NB4 (cell line): ENCODE data around the gene GPR158.

Experiments
- POLR2A ChIP-seq: IDR thresholded peaks from 2 replicates; pipeline ENCODE4 v1.6.1; 2011; ENCODE audit warnings: mild to moderate bottlenecking; ENCODE audit not compliant: insufficient read length; ENCODE audit errors: extremely low read depth
- TF ChIP-seq, protein P1 (sequence below): IDR thresholded peaks from one replicate; pipeline ENCODE4 v1.5.1; 2012; ENCODE audit warnings: low read depth, low read length
- TF ChIP-seq, protein P2 (sequence below): IDR thresholded peaks from 2 replicates; pipeline ENCODE4 v1.6.1; 2011; ENCODE audit warnings: low read depth, low read length

DNA sequence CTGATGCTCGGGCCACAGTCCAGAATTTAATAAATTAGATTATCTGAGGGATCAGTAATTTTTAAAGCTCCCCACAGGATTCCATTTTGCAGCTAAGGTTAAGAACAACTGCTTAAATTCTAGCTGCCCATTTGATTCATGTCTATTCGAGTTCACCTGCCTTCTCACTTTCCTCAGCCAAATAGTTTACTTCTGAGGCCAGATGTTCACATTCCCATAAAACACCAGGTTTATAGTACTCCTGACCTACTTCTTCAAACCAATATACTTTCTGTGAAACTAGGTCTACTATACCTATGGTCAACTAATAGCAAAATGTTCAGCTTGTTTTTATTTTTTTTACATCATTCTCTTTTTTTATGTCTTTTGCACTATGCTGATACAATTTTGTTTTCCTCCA, 86.3 kb downstream of the GPR158 start:
- TF ChIP-seq, protein P1, sequence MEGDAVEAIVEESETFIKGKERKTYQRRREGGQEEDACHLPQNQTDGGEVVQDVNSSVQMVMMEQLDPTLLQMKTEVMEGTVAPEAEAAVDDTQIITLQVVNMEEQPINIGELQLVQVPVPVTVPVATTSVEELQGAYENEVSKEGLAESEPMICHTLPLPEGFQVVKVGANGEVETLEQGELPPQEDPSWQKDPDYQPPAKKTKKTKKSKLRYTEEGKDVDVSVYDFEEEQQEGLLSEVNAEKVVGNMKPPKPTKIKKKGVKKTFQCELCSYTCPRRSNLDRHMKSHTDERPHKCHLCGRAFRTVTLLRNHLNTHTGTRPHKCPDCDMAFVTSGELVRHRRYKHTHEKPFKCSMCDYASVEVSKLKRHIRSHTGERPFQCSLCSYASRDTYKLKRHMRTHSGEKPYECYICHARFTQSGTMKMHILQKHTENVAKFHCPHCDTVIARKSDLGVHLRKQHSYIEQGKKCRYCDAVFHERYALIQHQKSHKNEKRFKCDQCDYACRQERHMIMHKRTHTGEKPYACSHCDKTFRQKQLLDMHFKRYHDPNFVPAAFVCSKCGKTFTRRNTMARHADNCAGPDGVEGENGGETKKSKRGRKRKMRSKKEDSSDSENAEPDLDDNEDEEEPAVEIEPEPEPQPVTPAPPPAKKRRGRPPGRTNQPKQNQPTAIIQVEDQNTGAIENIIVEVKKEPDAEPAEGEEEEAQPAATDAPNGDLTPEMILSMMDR = no peak
- TF ChIP-seq POLR2A = no peak
- TF ChIP-seq, protein P2, sequence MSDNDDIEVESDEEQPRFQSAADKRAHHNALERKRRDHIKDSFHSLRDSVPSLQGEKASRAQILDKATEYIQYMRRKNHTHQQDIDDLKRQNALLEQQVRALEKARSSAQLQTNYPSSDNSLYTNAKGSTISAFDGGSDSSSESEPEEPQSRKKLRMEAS = no peak
